SK-N-SH (cell line): ENCODE results near the gene DOK7. TPM values are rescaled to one million over a fixed set of nuclear protein-coding genes. Genes with fewer than 3 reads are reported as not detected.

Experiments
- CTCF ChIA-PET: fragments of 300-600, 350-600 bp; formaldehyde crosslinking; extraction: SDS; loops from one replicate; lab custom pipeline; 2021; lab: Yijun Ruan, JAX
- POLR2A ChIA-PET: fragments of 350-600 bp; sonication (Branson Sonifier 250); formaldehyde crosslinking; extraction: SDS; loops from one replicate; lab custom pipeline; 2020; ENCODE audit warnings: antibody characterized with exemption, inconsistent platforms; lab: Yijun Ruan, JAX
- DNase-seq: peaks from one replicate; pipeline ENCODE4 v3.0.0; 2012
- H2AFZ ChIP-seq: fragments of 200-600 bp; sonication (generic); 2 replicates; pipeline ENCODE4 v1.8.1; 2016; ENCODE audit warnings: antibody characterized with exemption, mild to moderate bottlenecking, low read depth
- H3F3A ChIP-seq: fragments of 200-600 bp; sonication (generic); replicated peaks from 2 replicates; pipeline ENCODE3; 2016; ENCODE audit warnings: antibody characterized with exemption, mild to moderate bottlenecking; ENCODE audit not compliant: insufficient read depth
- H3K27ac ChIP-seq, 2 experiments: fragments of 200-500 bp in 1 of 2; fragments of 200-600 bp in 1 of 2; sonication (Bioruptor generic) in 1 of 2; sonication (generic), shearing (Covaris generic) in 1 of 2; 2 replicates each; pipeline versions ENCODE4 v1.5.1 to v1.6.1; 2014 to 2016; ENCODE audit warnings: low read depth in 2 of 2, inconsistent platforms in 1 of 2, low read length in 1 of 2, mild to moderate bottlenecking in 1 of 2, mixed read lengths in 1 of 2
- H3K27me3 ChIP-seq: fragments of 200-600 bp; sonication (generic), shearing (Covaris generic); 2 replicates; pipeline ENCODE4 v1.6.1; 2016; ENCODE audit warnings: mixed run types; ENCODE audit not compliant: insufficient read depth
- H3K36me3 ChIP-seq, 2 experiments: fragments of 200-500 bp in 1 of 2; fragments of 200-600 bp in 1 of 2; sonication (Bioruptor generic) in 1 of 2; sonication (generic) in 1 of 2; replicated peaks in 1 of 2; 2 replicates each; pipeline versions ENCODE3 to v1.5.1; 2014 to 2016; ENCODE audit warnings: low read length in 1 of 2, mild to moderate bottlenecking in 1 of 2; ENCODE audit not compliant: insufficient read depth in 2 of 2, control insufficient read depth in 1 of 2
- H3K4me1 ChIP-seq, 2 experiments: fragments of 200-500 bp in 1 of 2; fragments of 200-600 bp in 1 of 2; sonication (Bioruptor generic) in 1 of 2; sonication (generic), shearing (Covaris generic) in 1 of 2; 2 replicates each; pipeline versions ENCODE4 v1.5.1 to v1.6.1; 2014 to 2016; ENCODE audit warnings: low read depth in 1 of 2, low read length in 1 of 2, mixed run types in 1 of 2; ENCODE audit not compliant: insufficient read depth in 2 of 2, control insufficient read depth in 1 of 2
- H3K4me2 ChIP-seq: fragments of 200-600 bp; sonication (generic), shearing (Covaris generic); 2 replicates; pipeline ENCODE4 v1.6.1; 2017; ENCODE audit warnings: mixed run types
- H3K4me3 ChIP-seq, 2 experiments: fragments of 200-500 bp in 1 of 2; fragments of 200-600 bp in 1 of 2; sonication (Bioruptor generic) in 1 of 2; sonication (generic), shearing (Covaris generic) in 1 of 2; 2 replicates each; pipeline versions ENCODE4 v1.5.1 to v1.8.1; 2014 to 2016; ENCODE audit warnings: low read depth in 2 of 2, inconsistent platforms in 1 of 2, low read length in 1 of 2, mild to moderate bottlenecking in 1 of 2, mixed read lengths in 1 of 2, moderate library complexity in 1 of 2
- H3K79me2 ChIP-seq: fragments of 200-600 bp; sonication (generic); 2 replicates; pipeline ENCODE4 v1.8.1; 2017; ENCODE audit warnings: mild to moderate bottlenecking; ENCODE audit not compliant: insufficient read depth
- H3K9ac ChIP-seq: fragments of 200-600 bp; sonication (generic); 2 replicates; pipeline ENCODE4 v1.6.1; 2017; ENCODE audit warnings: mixed run types
- H3K9me2 ChIP-seq: fragments of 200-600 bp; sonication (generic); 2 replicates; pipeline ENCODE4 v1.6.1; 2017; ENCODE audit warnings: mixed run types
- H3K9me3 ChIP-seq: fragments of 200-600 bp; sonication (generic); 2 replicates; pipeline ENCODE4 v1.6.1; 2017; ENCODE audit warnings: mixed run types, mild to moderate bottlenecking, moderate library complexity
- H4K20me1 ChIP-seq: fragments of 200-600 bp; sonication (generic); 2 replicates; pipeline ENCODE4 v1.6.1; 2017; ENCODE audit warnings: mild to moderate bottlenecking, mixed run types; ENCODE audit not compliant: insufficient read depth
- ELF1 ChIP-seq: IDR thresholded peaks from 2 replicates; pipeline ENCODE4 v1.4.0; 2012
- FOSL2 ChIP-seq: IDR thresholded peaks from 2 replicates; pipeline ENCODE4 v1.4.0; 2012; ENCODE audit warnings: low read depth, mild to moderate bottlenecking, moderate library complexity, borderline replicate concordance
- FOXJ3 ChIP-seq: sonication (generic); formaldehyde crosslinking; IDR thresholded peaks from 2 replicates; pipeline ENCODE4 v1.5.1; 2020; ENCODE audit warnings: mild to moderate bottlenecking, missing genetic modification reagents
- FOXM1 ChIP-seq: IDR thresholded peaks from 2 replicates; pipeline ENCODE4 v1.4.0; 2012; ENCODE audit warnings: low read depth, mild to moderate bottlenecking
- GABPA ChIP-seq: IDR thresholded peaks from 2 replicates; pipeline ENCODE4 v1.4.0; 2012; ENCODE audit warnings: low read depth, mild to moderate bottlenecking
- MEF2A ChIP-seq: IDR thresholded peaks from 2 replicates; pipeline ENCODE4 v1.4.0; 2012; ENCODE audit warnings: low read depth, borderline replicate concordance
- MXI1 ChIP-seq: IDR thresholded peaks from 2 replicates; pipeline ENCODE4 v1.6.1; 2012; ENCODE audit warnings: mild to moderate bottlenecking, low read depth, low read length, improper control_type of control experiment
- NRF1 ChIP-seq: IDR thresholded peaks from 2 replicates; pipeline ENCODE4 v1.6.1; 2012; ENCODE audit warnings: low read depth, mild to moderate bottlenecking, low read length
- POLR2AphosphoS5 ChIP-seq: IDR thresholded peaks from 2 replicates; pipeline ENCODE4 v1.6.1; 2012; ENCODE audit warnings: low read depth, low read length
- RAD21 ChIP-seq: IDR thresholded peaks from 2 replicates; pipeline ENCODE4 v1.6.1; 2012; ENCODE audit warnings: mild to moderate bottlenecking, low read length
- RCOR1 ChIP-seq: fragments of 150-350 bp; IDR thresholded peaks from 2 replicates; pipeline ENCODE4 v1.6.1; 2017; ENCODE audit warnings: antibody characterized with exemption, low read length
- RFX5 ChIP-seq: IDR thresholded peaks from 2 replicates; pipeline ENCODE4 v1.6.1; 2012; ENCODE audit warnings: mild to moderate bottlenecking, improper control_type of control experiment, low read length
- RXRA ChIP-seq: IDR thresholded peaks from 2 replicates; pipeline ENCODE4 v1.4.0; 2012; ENCODE audit warnings: low read depth, mild to moderate bottlenecking, borderline replicate concordance
- SIN3A ChIP-seq: IDR thresholded peaks from 2 replicates; pipeline ENCODE4 v1.6.1; 2012; ENCODE audit warnings: low read depth, mild to moderate bottlenecking, low read length, moderate library complexity, borderline replicate concordance
- SMC3 ChIP-seq: IDR thresholded peaks from 2 replicates; pipeline ENCODE4 v1.6.1; 2012; ENCODE audit warnings: low read depth, low read length, improper control_type of control experiment
- TAF1 ChIP-seq: IDR thresholded peaks from 2 replicates; pipeline ENCODE4 v1.6.1; 2012; ENCODE audit warnings: low read depth, mild to moderate bottlenecking, low read length, moderate library complexity, borderline replicate concordance
- TCF12 ChIP-seq: IDR thresholded peaks from 2 replicates; pipeline ENCODE4 v1.4.0; 2012
- TEAD4 ChIP-seq: IDR thresholded peaks from 2 replicates; pipeline ENCODE4 v1.4.0; 2012; ENCODE audit warnings: mild to moderate bottlenecking, borderline replicate concordance; ENCODE audit not compliant: insufficient read depth
- WGBS: methylation state at CpG from one replicate; pipeline ENCODE4 v1.1.6; 2017; ENCODE audit warnings: low lambda C conversion rate; 5-methylcytosine and 5-hydroxymethylcytosine counted together
- polyA plus RNA-seq, 3 experiments: library from polyadenylated mRNA; depleted of rRNA; stranded (reverse); fragments of >200 nt; gene quantifications; 2 replicates each; pipeline ENCODE4 v1.2.3, GENCODE V29; 2012
- TF ChIP-seq, protein P1 (sequence below): fragments of 150-350 bp; IDR thresholded peaks from 2 replicates; pipeline ENCODE4 v1.6.1; 2016; ENCODE audit warnings: mild to moderate bottlenecking, low read depth, low read length
- TF ChIP-seq, protein P2 (sequence below): fragments of 200-600 bp; sonication (generic); IDR thresholded peaks from 2 replicates; pipeline ENCODE4 v1.6.1; 2017; ENCODE audit warnings: antibody characterized with exemption, mild to moderate bottlenecking, moderate library complexity
- TF ChIP-seq, protein P3 (sequence below): IDR thresholded peaks from 2 replicates; pipeline ENCODE4 v1.4.0; 2012; ENCODE audit warnings: low read depth, borderline replicate concordance
- TF ChIP-seq, protein P4 (sequence below): IDR thresholded peaks from 2 replicates; pipeline ENCODE4 v1.4.0; 2012; ENCODE audit warnings: low read depth, borderline replicate concordance
- TF ChIP-seq, protein P5 (sequence below): fragments of 150-350 bp; IDR thresholded peaks from 2 replicates; pipeline ENCODE4 v1.6.1; 2017; ENCODE audit warnings: antibody characterized with exemption, low read length, low read depth, borderline replicate concordance

DOK7 gene
- polyA plus RNA-seq, 1 of the 3 experiments (the other 2 are of a cell fraction): not detected

DNA sequence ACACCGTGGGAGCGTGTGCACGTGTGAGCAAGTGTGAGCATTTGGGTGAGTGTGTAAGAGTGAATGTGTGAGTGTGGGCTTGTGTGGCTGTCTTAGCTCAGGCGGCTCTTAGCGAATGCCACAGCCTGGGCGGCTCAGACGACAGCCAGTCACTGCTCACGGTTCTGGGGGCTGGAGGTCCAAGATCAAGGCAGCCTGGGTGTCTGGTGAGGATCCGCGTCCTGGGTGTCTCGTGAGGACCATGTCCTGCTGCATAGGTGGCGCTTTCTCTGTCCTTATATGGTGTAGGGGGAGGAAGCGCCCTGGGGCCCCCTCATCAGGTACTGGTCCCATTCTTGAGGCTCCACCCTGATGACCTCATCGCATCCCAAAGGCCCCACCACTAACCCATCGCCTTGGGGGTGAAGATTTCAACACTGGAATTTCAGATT lies 4.5 kb downstream of the DOK7 start:
- Histone ChIP-seq H3K27ac (no peak overlapping the region), H2AFZ (no peak overlapping the region), H3K9me2 (no peaks in the 10 kb centered on the region), H3K9me3 (no peaks in the 10 kb centered on the region), H3K4me2 (no peak overlapping the region), H3K36me3 (no peaks in the 10 kb centered on the region), H3K79me2 (no peaks in the 10 kb centered on the region), H3K9ac (no peak overlapping the region), H4K20me1 (no peaks in the 10 kb centered on the region), H3F3A (peaks cover 7% of the 10 kb centered on the region), H3K27me3 (no peaks in the 10 kb centered on the region; the same call in 1 of the 2 replicates), H3K4me1 (no peaks in the 10 kb centered on the region), H3K4me3 (no peak overlapping the region)
- ChIA-PET POLR2A (no interaction called here), CTCF (no interaction called here)
- no peak for DNase-seq
- TF ChIP-seq TEAD4 (no peak), RXRA (no peak), FOXJ3 (CRISPR knock-in tag) (no peak), RCOR1 (no peak), GABPA (no peak), ELF1 (no peak), MXI1 (no peak), TCF12 (no peak)
- TF ChIP-seq, protein P1, sequence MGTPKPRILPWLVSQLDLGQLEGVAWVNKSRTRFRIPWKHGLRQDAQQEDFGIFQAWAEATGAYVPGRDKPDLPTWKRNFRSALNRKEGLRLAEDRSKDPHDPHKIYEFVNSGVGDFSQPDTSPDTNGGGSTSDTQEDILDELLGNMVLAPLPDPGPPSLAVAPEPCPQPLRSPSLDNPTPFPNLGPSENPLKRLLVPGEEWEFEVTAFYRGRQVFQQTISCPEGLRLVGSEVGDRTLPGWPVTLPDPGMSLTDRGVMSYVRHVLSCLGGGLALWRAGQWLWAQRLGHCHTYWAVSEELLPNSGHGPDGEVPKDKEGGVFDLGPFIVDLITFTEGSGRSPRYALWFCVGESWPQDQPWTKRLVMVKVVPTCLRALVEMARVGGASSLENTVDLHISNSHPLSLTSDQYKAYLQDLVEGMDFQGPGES: no peak
- 71% methylated on average over 7 of the region's 15 CpGs for WGBS

DNA sequence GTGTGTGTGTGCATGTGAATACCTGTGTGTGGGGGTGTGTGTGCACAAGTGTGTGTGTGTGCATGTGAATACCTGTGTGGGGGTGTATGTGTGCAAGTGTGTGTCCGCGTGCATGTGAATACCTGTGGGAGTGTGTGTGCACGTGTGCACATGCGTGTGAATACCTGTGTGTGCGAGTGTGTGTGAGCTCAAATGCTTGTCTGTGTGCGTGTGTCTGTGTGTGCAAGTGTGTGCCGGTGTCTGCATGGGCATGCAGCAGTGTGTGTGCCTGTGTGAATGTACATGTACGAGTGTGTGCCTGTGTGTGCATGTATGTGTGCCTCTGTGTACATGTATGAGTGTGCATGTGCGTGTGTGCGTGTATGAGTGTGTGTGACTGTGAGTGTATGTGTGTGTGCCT lies 5.0 kb downstream of the DOK7 start:
- Histone ChIP-seq H3F3A (peaks cover 7% of the 10 kb centered on the region), H3K79me2 (no peaks in the 10 kb centered on the region), H3K27me3 (no peaks in the 10 kb centered on the region), H3K4me1 (no peaks in the 10 kb centered on the region), H3K4me2 (no peak overlapping the region), H3K9me2 (no peaks in the 10 kb centered on the region), H4K20me1 (no peaks in the 10 kb centered on the region), H3K27ac (no peak overlapping the region), H3K36me3 (no peaks in the 10 kb centered on the region), H2AFZ (no peak overlapping the region), H3K4me3 (no peak overlapping the region), H3K9me3 (no peaks in the 10 kb centered on the region), H3K9ac (no peak overlapping the region)
- DNase-seq: no peak
- 87% methylated on average over 10 of the region's 10 CpGs for WGBS
- ChIA-PET POLR2A (no interaction called here), CTCF (no interaction called here)
- TF ChIP-seq RFX5 (no peak), FOSL2 (no peak), RAD21 (no peak), GABPA (no peak), SMC3 (no peak), TEAD4 (no peak), NRF1 (no peak), TAF1 (no peak), FOXM1 (no peak), MXI1 (no peak), SIN3A (no peak), MEF2A (no peak), POLR2AphosphoS5 (no peak)
- TF ChIP-seq, protein P2, sequence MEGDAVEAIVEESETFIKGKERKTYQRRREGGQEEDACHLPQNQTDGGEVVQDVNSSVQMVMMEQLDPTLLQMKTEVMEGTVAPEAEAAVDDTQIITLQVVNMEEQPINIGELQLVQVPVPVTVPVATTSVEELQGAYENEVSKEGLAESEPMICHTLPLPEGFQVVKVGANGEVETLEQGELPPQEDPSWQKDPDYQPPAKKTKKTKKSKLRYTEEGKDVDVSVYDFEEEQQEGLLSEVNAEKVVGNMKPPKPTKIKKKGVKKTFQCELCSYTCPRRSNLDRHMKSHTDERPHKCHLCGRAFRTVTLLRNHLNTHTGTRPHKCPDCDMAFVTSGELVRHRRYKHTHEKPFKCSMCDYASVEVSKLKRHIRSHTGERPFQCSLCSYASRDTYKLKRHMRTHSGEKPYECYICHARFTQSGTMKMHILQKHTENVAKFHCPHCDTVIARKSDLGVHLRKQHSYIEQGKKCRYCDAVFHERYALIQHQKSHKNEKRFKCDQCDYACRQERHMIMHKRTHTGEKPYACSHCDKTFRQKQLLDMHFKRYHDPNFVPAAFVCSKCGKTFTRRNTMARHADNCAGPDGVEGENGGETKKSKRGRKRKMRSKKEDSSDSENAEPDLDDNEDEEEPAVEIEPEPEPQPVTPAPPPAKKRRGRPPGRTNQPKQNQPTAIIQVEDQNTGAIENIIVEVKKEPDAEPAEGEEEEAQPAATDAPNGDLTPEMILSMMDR: no peak
- TF ChIP-seq, protein P3, sequence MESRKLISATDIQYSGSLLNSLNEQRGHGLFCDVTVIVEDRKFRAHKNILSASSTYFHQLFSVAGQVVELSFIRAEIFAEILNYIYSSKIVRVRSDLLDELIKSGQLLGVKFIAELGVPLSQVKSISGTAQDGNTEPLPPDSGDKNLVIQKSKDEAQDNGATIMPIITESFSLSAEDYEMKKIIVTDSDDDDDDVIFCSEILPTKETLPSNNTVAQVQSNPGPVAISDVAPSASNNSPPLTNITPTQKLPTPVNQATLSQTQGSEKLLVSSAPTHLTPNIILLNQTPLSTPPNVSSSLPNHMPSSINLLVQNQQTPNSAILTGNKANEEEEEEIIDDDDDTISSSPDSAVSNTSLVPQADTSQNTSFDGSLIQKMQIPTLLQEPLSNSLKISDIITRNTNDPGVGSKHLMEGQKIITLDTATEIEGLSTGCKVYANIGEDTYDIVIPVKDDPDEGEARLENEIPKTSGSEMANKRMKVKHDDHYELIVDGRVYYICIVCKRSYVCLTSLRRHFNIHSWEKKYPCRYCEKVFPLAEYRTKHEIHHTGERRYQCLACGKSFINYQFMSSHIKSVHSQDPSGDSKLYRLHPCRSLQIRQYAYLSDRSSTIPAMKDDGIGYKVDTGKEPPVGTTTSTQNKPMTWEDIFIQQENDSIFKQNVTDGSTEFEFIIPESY: no peak
- TF ChIP-seq, protein P4, sequence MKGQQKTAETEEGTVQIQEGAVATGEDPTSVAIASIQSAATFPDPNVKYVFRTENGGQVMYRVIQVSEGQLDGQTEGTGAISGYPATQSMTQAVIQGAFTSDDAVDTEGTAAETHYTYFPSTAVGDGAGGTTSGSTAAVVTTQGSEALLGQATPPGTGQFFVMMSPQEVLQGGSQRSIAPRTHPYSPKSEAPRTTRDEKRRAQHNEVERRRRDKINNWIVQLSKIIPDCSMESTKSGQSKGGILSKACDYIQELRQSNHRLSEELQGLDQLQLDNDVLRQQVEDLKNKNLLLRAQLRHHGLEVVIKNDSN: no peak
- TF ChIP-seq, protein P5, sequence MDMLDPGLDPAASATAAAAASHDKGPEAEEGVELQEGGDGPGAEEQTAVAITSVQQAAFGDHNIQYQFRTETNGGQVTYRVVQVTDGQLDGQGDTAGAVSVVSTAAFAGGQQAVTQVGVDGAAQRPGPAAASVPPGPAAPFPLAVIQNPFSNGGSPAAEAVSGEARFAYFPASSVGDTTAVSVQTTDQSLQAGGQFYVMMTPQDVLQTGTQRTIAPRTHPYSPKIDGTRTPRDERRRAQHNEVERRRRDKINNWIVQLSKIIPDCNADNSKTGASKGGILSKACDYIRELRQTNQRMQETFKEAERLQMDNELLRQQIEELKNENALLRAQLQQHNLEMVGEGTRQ: no peak
